OCI-LY1 (cell line): ENCODE measurements around the gene BAIAP2L1.

ENCODE experiments used
- EZH2 ChIP-seq: fragments of 200-600 bp; sonication (generic), shearing (Covaris generic); IDR thresholded peaks from 2 replicates; pipeline ENCODE4 v1.8.0; 2017; ENCODE audit warnings: borderline replicate concordance, mixed run types, mild to moderate bottlenecking, antibody characterized with exemption, low read length, moderate library complexity, mixed read lengths
- TF ChIP-seq, protein P1 (sequence below): fragments of 200-600 bp; sonication (generic), shearing (Covaris generic); IDR thresholded peaks from 2 replicates; pipeline ENCODE4 v1.5.1; 2017; ENCODE audit warnings: mild to moderate bottlenecking, antibody characterized with exemption, low read length, moderate library complexity, mixed read lengths

DNA sequence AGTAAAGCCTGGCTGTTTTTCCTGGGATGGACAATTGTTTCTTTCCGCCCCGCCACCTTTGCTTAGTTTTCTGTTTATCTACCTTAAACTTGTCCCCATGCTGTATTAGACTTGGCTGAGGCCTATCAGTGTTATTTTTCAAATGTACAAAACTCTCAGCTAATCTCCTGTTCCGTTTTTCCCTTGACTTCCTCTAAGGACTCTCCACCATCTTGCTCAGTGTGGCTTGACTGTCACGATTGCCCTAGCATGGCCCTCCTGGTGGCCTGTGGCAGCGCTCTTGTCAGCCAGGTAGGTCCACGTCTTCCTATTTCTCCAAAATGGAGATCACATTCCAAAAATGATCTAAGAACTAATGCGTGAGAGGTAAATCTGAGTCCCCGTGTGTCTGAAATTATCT is 36.7 kb downstream of the BAIAP2L1 start:
- TF ChIP-seq, protein P1, sequence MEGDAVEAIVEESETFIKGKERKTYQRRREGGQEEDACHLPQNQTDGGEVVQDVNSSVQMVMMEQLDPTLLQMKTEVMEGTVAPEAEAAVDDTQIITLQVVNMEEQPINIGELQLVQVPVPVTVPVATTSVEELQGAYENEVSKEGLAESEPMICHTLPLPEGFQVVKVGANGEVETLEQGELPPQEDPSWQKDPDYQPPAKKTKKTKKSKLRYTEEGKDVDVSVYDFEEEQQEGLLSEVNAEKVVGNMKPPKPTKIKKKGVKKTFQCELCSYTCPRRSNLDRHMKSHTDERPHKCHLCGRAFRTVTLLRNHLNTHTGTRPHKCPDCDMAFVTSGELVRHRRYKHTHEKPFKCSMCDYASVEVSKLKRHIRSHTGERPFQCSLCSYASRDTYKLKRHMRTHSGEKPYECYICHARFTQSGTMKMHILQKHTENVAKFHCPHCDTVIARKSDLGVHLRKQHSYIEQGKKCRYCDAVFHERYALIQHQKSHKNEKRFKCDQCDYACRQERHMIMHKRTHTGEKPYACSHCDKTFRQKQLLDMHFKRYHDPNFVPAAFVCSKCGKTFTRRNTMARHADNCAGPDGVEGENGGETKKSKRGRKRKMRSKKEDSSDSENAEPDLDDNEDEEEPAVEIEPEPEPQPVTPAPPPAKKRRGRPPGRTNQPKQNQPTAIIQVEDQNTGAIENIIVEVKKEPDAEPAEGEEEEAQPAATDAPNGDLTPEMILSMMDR: no peak
- no peak for TF ChIP-seq EZH2
